ENCODE results near the gene STT3B. TPM values are rescaled to one million over a fixed set of nuclear protein-coding genes. Genes with fewer than 3 reads are reported as not detected.

Gene STT3B
- total RNA-seq, 4 donors from 2014 or later: 78.1 to 130 (median 94.8) TPM

DNA sequence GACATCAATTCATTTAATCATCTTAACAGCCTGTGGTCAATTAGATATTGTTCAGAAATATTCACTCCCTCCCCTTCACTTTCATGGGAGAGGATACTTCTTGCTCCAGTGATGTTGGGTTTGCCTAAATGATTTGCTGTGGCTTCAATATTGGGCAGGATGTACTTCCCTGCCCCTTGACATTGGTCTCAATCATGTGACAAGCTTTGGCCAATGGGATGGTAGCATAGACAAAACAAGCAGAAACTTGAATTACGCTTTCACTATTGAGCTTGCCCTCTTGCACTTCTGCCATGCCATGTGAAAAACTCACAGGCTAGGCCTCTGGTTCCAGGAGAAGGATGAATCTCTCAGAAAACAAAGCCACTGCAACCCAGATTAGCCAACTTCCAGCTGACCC lies 42.2 kb upstream of the STT3B start:
- Histone ChIP-seq H3K4me1 (no peaks in the 10 kb centered on the region), H3K27ac (no peak overlapping the region), H3K27me3 (no peaks in the 10 kb centered on the region), H3K9me3 (peaks cover 0 to 17% (median 2%) of the 10 kb centered on the region in 4 donors), H3K36me3 (no peaks in the 10 kb centered on the region), H3K4me3 (no peak overlapping the region)
- no peak for DNase-seq (ENCODE audit: low spot score in 2 of 2)
- 100% methylated on average over 1 of the region's 1 CpG for WGBS, 2 donors
- no peak for TF ChIP-seq POLR2A (IDR thresholded peaks at IDR 0.05)
- TF ChIP-seq, protein P1, sequence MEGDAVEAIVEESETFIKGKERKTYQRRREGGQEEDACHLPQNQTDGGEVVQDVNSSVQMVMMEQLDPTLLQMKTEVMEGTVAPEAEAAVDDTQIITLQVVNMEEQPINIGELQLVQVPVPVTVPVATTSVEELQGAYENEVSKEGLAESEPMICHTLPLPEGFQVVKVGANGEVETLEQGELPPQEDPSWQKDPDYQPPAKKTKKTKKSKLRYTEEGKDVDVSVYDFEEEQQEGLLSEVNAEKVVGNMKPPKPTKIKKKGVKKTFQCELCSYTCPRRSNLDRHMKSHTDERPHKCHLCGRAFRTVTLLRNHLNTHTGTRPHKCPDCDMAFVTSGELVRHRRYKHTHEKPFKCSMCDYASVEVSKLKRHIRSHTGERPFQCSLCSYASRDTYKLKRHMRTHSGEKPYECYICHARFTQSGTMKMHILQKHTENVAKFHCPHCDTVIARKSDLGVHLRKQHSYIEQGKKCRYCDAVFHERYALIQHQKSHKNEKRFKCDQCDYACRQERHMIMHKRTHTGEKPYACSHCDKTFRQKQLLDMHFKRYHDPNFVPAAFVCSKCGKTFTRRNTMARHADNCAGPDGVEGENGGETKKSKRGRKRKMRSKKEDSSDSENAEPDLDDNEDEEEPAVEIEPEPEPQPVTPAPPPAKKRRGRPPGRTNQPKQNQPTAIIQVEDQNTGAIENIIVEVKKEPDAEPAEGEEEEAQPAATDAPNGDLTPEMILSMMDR (IDR thresholded peaks at IDR 0.05): no peak
- TF ChIP-seq EP300 (IDR thresholded peaks at IDR 0.05): no peak

DNA sequence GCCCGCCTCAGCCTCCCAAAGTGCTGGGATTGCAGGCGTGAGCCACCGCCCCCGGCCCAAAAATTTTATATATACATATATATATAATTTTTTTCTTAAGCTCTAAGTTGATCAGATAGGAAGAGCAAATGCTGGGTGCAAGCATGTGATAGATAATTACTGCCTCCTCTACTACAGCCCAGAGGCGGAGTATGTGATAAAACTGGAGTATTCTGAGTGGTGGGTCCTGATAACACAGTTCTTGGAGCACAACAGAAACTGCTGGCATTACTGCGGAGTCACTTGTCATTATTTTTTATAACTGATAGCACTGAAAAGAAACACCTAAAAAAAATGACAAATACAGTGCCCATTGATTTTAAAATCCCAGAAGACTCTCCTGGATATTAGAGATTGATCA lies 41.1 kb upstream of the STT3B start:
- H3K4me3 ChIP-seq: no peak overlapping the region
- WGBS, 2 donors: 94 to 96% methylated on average over 6 of the region's 6 CpGs
- H3K4me1 ChIP-seq: no peaks in the 10 kb centered on the region
- no peaks in the 10 kb centered on the region for H3K36me3 ChIP-seq
- no peaks in the 10 kb centered on the region for H3K27me3 ChIP-seq
- no peak for DNase-seq (ENCODE audit: low spot score in 2 of 2)
- no peak for TF ChIP-seq EP300 (IDR thresholded peaks at IDR 0.05)
- TF ChIP-seq, protein P1 (IDR thresholded peaks at IDR 0.05): no peak
- no peak for TF ChIP-seq POLR2A (IDR thresholded peaks at IDR 0.05)
- no peak overlapping the region for H3K27ac ChIP-seq
- peaks cover 0 to 17% (median 2%) of the 10 kb centered on the region in 4 donors for H3K9me3 ChIP-seq

DNA sequence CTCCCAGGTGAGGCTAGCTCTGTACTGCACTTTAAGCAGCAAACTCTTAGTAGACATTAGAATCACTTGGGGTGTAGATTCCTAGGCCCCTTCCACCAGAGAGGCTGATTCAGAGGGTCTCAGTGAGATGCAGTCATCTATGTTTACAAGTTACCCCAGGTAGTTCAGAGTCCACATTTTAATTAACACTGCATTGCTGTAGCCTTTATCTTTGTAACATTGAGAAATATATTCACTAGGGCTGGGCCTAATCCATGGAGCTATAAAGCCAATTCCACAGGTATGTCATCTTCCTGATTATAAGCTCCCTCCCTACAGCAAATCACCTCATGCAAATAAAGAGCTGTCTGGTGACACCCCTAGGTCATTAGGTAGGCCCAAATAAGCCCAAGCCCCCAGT lies 39.6 kb upstream of the STT3B start:
- Histone ChIP-seq H3K9me3 (peaks cover 0 to 17% (median 2%) of the 10 kb centered on the region in 4 donors), H3K4me3 (no peak overlapping the region), H3K27ac (no peak overlapping the region), H3K27me3 (no peaks in the 10 kb centered on the region), H3K4me1 (no peaks in the 10 kb centered on the region), H3K36me3 (no peaks in the 10 kb centered on the region)
- TF ChIP-seq POLR2A (IDR thresholded peaks at IDR 0.05) (no peak), EP300 (IDR thresholded peaks at IDR 0.05) (no peak)
- TF ChIP-seq, protein P1 (IDR thresholded peaks at IDR 0.05): no peak
- no peak for DNase-seq (ENCODE audit: low spot score in 2 of 2)

DNA sequence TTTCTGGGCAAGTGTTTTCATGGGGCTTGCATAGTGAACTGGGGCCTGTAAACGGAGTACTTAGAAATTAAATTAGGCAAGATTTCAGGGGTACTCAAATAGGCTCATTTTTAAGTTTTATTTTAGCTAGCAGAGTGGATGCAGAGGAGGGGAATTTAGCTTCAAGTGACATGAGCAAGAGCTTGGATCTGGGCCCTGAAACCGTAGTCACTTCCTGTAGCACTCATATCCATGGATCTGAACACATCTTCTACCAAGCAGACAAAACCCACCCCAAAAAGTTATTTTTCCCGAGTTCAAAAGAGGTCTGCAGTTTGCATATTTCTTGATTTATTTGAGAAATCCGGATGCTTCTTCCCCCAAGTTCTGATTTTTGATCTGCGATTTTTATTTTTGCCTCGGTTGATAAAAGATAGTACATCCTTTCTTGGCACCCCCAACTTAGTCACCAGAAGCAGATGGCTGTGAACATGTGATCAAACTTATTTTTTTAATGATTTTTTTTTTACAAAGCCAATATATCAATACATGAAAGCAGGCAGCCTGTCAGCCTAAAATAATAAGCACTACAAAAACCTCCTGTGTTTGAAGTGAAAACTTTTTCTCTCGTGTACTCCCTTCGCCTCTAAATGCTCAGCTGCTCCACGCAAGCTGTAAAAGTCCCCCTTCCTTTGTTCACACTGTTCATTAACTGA lies 36.6 kb upstream of the STT3B start:
- Histone ChIP-seq H3K4me3 (no peak overlapping the region), H3K27ac (no peak overlapping the region), H3K9me3 (peaks cover 0 to 8% (median 0%) of the 10 kb centered on the region in 4 donors), H3K4me1 (no peaks in the 10 kb centered on the region), H3K36me3 (no peaks in the 10 kb centered on the region), H3K27me3 (no peaks in the 10 kb centered on the region)
- no peak for TF ChIP-seq EP300 (IDR thresholded peaks at IDR 0.05)
- TF ChIP-seq, protein P1 (IDR thresholded peaks at IDR 0.05): no peak
- whole genome bisulfite sequencing, 2 donors: 73 to 76% methylated on average over 9 of the region's 9 CpGs
- no peak for DNase-seq (ENCODE audit: low spot score in 2 of 2)

DNA sequence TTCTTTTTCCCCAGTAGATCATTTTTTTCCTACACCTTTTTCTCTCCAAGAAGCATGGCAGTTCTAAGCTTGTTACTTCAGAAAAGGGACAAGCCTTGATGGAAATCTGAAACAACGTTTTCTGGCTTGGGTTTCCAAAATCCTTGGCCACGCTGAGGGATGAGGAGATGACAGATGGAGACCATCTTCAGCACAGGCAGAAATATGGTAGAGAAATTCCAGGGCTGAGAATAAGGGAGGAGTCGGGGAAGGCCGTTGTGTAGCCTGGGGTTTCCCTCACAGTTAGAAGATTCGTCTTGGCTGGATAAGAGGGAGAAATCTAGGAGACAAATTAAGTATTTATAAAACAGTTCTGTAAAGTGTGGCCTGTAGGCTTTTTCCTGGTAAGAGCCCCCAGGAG lies 33.9 kb upstream of the STT3B start:
- Histone ChIP-seq H3K27ac (no peak overlapping the region), H3K27me3 (no peaks in the 10 kb centered on the region), H3K4me1 (no peaks in the 10 kb centered on the region), H3K36me3 (no peaks in the 10 kb centered on the region), H3K9me3 (no peaks in the 10 kb centered on the region), H3K4me3 (no peak overlapping the region)
- TF ChIP-seq POLR2A (IDR thresholded peaks at IDR 0.05): no peak
- no peak for TF ChIP-seq EP300 (IDR thresholded peaks at IDR 0.05)
- TF ChIP-seq, protein P1 (IDR thresholded peaks at IDR 0.05): no peak
- 76 to 84% methylated on average over 5 of the region's 5 CpGs for WGBS, 2 donors
- DNase-seq (ENCODE audit: low spot score in 2 of 2): no peak
